Esophagus squamous epithelium (tissue), 4 donors: ENCODE results near the gene PARVA.

Source experiments
- POLR2A ChIP-seq, 4 donors: fragments of 450-650 bp; IDR thresholded peaks; one replicate each; pipeline ENCODE4 v1.6.1; 2017; ENCODE audit warnings: antibody characterized with exemption in 4 of 4, mild to moderate bottlenecking in 4 of 4, moderate library complexity in 3 of 4
- TF ChIP-seq, protein P1 (sequence below), 6 experiments: fragments of 450-650 bp in 4 of 6; fragments of 200-600 bp in 2 of 6; sonication (generic) in 2 of 6; IDR thresholded peaks; one replicate each; pipeline ENCODE4 v1.5.1; 2016 to 2019; ENCODE audit warnings: antibody characterized with exemption in 6 of 6, mild to moderate bottlenecking in 4 of 6, moderate library complexity in 4 of 6

DNA sequence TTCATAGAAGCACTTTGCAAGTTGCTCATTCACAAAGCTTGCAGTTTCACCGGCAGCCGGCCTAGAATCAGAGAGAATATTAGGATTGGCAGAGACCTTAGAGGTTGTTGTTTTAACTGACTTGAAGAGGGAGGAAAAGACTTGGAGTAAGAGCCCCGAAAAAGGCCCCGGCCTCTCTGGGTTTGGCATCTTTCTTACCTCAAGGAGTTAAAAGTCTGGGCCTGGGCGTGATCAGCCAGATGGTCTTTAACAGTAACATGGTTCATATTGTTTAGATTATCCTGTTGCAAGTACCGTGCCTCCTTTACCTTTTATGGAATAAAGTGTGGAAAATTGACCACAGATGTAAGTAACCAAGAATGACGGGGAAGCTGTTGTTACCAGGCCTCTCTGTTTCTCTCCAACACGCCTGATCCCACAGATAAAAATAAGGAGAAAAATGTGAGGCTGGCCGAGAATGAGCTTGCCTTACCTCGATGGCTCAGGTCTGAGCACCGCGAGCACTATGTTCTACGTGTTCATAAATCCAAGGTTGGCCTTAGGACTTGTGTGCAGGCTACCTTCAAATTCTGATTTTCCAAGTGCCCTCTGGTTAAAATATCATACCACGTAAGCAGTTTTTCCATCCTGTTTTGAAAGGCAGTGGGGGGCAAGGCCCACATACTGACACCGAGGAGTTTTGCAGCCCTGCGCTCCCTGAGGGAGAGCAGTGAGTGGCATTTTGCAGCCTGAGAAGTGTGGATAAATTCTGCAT, 56.4 kb downstream of the PARVA start:
- no peak for TF ChIP-seq POLR2A (IDR thresholded peaks at IDR 0.05)
- TF ChIP-seq, protein P1, sequence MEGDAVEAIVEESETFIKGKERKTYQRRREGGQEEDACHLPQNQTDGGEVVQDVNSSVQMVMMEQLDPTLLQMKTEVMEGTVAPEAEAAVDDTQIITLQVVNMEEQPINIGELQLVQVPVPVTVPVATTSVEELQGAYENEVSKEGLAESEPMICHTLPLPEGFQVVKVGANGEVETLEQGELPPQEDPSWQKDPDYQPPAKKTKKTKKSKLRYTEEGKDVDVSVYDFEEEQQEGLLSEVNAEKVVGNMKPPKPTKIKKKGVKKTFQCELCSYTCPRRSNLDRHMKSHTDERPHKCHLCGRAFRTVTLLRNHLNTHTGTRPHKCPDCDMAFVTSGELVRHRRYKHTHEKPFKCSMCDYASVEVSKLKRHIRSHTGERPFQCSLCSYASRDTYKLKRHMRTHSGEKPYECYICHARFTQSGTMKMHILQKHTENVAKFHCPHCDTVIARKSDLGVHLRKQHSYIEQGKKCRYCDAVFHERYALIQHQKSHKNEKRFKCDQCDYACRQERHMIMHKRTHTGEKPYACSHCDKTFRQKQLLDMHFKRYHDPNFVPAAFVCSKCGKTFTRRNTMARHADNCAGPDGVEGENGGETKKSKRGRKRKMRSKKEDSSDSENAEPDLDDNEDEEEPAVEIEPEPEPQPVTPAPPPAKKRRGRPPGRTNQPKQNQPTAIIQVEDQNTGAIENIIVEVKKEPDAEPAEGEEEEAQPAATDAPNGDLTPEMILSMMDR (IDR thresholded peaks at IDR 0.05), result no peak
